Hematopoietic multipotent progenitor cell treated with erythropoietin and hydrocortisone succinate and interleukin-3 and kit ligand, for 4 days (in vitro differentiated cells): ENCODE data around the gene GTF2IRD1.
"Not testable (repeated sequence)": the region's sequence is repeated elsewhere in the genome, so short reads cannot be mapped to it uniquely, and the experiment has no call there.

ENCODE experiments used
- DNase-seq: peaks from one replicate; pipeline ENCODE4 v3.0.0-alpha.2; 2015

The GTF2IRD1 gene

DNA sequence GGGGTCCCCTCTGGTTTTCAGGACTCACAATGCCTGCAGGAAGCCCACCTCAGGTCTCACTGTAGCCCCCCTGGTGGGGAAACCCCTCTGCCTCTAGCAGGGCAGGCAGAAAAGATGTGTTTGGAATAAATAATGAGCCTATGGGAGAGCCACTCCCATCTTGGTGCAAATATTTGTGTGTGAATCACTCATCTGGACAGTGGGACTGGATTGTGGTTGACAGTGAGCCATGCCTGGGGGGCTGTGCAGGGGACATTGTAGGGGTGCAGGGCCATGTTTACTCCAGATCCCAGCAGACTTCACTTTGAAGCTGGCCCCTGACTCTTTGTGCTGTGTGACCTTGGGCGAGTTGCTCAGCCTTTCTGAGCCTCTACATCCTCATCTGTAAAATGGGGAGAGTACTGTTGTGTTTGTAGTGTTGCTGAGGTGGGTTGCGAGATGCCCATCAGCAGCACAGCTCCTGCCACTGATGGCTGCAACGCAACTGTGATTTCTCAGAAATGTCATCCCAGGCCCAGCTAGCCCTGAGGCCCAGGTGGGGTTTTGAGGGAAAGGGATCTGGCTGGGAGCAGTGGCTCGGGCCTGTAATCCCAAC is 20.7 kb downstream of the GTF2IRD1 start:
- no peak for DNase-seq

DNA sequence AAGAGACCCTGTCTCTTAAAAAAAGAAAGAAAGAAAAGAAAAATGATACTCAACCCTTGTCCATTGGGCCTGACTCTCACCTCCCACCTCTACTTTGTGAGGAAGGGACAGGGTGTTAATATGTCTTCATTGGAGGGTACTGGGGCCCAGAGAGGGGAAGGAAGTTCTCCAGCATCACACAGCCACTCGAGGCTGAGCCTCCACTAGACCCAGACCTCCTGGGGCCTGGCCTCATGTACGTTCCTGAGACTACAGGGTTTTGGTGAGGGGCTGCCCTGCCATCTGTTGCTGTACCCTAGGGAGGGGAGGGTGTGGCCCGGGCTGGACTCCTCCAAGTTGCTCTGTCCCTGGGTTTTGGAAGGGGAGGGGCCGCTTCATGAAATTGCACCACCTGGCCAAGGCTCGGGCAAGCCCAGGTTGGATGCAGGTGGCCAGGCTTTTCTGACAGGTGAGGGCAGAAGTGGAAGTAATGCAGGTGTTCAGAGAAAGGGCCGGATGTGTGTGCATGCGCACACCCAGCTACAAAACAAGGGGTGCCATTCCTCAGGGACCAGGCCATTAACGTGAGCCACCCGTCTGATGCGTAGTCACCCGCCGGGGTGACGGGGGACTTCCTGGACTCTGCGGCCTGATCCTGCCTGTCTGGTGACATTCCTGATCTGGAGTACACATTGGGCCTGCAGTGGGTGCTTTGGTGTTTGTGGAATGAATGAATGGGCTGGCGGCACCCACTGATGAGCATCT is 21.7 kb downstream of the GTF2IRD1 start:
- DNase-seq = no peak

DNA sequence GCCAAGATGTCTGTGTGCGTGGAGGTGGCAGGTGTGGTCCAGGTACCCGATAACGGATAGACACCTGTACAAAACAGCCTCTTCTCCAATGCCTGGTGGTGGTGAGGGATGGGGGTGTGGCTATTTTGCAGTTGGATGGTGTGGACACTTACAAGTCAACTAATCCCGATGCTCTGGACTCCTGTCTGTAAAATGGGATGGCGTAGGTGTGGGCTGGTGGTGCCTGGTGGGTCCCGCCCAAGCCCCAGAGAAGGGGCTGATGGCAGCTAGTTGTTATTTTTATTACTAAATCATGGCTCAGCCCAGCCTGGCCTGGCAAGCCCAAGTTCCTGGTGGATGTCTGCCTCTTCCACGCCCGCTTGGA is 22.3 kb downstream of the GTF2IRD1 start:
- DNase-seq = no peak

DNA sequence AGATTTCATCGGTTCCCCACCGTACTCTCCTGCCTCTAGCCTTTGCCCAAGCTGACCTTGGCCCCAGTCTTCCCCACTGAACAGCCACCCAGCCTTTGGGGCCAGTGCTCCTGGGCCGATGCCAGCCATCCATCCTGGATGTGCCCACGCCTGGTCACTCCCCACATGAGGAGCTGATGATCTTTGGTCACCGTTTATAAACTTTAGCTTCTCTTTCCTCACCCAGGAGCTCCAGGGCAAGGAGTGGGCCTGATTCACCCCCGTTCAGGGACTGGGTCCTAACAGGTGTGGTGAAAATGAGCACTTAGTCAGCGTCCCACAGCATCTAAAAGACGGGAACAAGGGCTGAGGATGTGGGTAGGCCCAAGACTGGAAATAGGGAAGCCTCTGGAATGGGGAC is 22.9 kb downstream of the GTF2IRD1 start:
- DNase-seq = no peak

DNA sequence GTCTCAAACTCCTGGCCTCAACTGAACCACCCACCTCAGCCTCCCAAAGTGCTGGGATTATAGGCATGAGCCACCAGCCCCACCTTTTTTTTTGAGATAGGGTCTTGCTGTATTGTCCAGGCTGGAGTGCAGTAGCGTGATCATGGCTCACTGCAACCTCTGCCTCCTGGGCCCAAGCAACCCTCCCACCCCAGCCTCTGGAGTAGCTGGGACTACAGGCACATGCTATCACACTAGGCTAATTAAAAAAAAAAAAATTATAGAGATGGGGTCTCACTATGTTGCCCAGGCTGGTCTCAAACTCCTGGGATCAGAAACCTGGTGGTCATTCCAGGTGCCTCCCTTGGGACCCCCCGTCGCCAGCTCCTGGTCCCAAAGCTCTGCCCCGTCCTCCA is 25.0 kb downstream of the GTF2IRD1 start:
- no peak for DNase-seq

DNA sequence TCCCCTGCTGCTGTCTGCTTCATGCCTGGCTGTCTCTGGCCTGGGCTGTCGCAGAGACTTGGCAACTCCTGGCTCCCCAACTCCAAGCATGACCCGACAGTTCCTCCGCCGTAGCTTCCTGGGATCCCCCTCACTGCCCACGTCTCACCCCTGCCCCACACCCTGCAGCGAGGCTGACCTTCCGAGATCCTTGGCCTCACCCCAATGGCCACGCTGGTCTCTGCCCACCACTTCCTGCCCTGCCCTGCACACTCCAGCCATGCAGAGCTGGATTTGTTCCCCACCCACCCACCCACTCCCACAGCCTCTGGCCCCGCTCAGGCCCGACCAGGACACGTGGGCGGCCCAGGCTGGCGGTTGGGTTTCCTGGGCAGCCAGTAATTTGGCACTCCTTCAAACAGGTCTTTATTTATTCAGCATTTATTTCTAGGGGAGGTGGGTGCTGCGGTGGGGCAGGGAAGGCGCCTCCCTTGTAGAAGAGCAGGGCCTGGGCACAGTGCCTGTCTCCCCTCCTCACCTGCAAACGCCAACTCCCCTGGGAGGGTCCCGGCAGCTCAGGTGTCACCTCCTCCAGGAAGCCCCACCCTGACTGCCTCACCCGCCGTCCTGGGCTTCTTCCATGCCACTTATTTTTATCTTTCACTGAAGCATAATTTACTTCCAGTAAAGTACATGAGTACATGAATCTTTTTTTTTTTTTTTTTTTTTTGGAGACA is 25.5 kb downstream of the GTF2IRD1 start:
- DNase-seq = peak; percentile 43

DNA sequence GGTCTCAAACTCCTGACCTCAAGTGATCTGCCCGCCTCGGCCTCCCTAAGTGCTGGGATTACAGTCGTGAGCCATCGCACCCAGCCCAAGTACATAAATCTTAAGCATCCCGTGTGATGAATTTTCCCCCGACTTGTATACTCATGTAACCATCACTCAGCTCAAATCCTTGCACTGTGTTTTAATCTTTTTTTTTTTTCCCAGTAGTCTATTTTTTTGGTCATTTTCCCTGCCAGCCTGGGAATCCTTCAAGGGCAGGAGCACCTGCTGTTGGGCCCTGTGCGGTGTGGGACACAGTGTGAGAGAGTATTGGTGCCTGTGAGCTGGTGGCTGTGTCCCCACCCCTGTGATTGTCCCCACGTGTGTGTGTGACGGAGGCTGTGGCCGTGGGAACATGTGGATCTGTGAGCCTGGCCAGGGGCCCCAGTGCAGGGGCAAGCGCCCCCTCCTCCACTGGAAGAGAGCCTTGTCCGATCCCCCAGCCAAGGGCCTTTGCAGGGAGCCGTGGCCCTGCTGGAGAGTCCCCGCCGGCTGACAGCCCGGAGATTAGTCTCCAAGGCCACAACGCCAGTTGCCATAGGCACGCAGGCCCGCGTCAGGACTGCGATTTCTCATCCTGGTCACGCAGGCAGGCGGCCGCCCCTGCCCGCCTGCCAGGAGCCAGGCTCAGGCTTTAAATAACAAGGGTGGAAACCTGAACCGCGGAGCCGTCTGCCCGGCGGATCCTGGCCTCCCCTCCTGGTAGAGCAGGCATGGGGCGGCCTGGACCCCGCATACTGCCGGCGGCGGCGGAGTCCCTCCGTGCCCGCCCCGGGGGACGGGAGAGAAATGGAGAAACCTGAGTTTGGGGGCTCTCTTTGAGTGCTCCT is 26.5 kb downstream of the GTF2IRD1 start:
- DNase-seq = peak; percentile 67

DNA sequence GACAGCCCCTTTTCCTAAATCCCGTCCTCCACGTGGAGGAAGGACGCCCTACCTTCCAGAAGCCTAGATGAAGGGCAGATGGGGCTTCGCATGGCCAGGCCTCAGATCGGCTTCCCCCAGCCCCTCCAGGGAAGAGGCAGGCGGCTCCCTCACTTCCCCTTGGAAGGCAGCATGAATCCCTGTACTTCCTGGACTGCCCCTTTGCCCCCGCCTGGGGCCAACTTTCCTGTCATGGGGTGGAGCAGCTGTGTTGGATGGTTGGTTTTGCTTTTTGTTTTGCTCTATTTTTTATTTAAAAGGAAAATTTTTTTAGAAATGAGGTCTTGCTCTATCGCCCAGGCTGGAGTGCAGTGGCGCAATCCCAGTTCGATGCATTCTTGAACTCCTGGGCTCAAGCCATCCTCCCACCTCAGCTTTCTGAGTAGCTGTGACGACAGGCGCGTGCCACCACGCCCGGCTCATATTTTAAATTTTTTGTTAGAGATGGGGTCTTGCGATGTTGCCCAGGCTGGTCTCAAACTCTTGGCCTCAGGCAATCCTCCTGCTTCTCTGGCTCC is 27.2 kb downstream of the GTF2IRD1 start:
- DNase-seq = no peak

DNA sequence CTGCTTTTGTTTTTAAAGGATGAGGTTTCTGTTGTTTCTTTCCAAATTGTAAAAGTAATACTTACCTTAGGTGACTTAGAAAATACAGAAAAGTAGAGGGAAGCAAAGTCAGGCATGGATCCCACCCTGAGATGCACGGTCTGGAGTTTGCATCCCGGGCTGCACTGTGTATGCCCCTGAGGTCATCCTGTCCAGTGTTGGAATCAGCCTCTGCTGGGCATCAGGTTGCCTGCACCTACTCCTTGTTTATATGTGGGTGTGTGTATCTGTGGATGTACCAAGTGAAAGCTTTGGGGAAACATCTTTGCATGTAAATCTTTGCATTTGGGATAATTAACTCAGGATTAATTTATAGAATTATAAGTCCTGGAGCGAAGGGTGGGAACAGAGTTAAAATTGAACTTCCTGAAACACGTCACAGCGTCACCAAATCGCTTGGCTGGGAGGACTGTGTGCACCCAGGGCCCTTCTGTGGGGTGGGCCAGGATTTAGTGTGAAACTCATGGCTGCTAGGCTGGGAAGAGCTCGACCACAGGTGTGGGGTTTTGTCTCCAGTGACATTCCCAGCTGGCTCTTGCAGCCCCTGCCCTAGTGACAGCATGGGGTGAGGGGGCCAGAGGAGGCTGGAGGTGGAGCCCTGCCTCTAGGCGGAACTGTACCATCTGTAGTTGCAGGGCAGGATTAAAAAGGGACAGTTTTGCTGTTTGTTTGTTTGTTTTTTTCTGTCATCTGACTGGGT is 27.9 kb downstream of the GTF2IRD1 start:
- no peak for DNase-seq

DNA sequence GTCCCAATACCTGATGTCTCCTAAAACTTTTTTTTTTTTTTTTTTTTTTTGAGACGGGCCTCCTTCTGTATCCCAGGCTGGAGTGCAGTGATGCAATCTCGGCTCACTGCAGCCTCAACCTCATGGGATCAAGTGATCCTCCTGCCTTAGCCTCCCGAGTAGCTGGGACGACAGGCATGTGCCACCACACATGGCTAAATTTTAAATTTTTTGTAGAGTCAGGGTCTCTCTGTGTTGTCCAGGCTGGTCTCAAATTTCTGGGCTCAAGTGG is 28.4 kb downstream of the GTF2IRD1 start:
- no peak for DNase-seq

DNA sequence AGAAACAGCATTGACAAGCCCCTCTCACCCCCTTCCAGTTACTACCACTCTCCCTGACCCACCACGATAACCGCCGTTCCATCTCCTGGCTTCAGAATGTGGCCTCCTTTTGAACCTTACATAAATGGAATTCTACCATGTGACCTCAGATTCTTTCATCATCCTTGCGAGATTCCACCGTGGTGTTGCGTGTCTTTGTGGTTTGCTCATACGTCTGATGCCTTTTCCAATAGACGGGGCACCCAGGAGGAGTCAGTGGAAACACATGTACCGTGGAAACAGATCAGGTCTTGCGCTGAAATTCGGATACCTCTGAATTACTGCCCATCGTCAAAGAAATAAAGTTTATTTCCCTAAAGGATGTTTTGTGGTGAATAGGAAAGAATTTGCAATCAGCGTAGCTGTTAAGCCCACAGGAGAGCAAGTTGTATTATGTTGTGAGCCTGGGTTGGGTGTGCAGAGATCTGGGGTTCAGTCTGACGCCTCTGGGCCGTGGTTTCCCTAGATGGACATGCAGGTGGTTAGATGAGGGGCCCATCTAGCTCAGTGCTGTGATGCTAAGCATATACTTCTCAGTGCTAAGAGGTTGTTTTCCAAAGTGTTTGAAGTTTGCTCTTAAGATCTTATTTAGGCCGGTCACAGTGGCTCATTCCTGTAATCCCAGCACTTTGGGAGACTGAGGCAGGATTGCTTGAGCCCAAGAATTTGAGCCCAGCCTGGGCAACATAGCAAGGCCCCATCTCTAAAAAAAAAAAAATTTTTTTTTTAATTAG is 29.1 kb downstream of the GTF2IRD1 start:
- no peak for DNase-seq

DNA sequence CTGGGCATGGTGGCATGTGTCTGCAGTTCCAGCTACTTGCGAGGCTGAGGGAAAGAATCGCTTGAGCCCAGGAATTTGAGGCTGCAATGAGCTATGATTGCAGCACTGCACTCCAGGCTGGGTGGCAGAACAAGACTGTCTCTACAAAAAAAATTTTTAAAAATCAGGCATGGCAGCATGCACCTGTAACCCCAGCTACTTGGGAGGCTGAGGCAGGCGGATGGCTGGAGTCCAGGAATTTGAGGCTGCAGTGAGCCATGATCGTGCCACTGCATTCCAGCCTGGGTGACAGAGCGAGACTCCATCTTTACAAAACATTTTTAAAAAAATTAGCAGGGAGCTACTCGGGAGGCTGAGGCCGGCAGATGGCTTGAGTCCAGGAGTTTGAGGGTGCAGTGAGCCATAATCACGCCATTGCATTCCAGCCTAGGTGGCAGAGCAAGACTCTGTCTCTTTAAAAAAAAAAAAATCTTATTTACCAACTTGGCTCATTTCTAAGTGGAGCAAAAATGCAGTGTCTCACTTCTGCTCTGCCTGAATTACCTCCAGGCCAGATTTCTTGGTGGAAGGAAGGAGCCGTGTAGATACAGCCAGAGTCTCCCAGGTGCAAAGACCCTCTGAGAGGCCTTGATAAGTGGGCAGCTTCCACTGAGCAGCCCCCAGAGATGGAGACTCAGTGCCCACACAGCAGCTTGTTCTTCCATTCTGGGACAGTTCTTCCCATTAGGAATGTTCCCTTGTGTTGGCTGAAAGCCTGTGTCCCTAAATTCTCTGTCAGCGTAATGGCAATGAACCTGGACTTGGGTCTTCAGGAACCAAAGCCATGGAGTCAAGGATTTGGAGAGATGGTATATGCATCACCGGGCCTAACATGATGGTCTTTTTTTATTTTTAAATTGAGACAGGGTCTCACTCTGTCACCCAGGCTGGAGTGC is 30.0 kb downstream of the GTF2IRD1 start:
- DNase-seq = no peak

DNA sequence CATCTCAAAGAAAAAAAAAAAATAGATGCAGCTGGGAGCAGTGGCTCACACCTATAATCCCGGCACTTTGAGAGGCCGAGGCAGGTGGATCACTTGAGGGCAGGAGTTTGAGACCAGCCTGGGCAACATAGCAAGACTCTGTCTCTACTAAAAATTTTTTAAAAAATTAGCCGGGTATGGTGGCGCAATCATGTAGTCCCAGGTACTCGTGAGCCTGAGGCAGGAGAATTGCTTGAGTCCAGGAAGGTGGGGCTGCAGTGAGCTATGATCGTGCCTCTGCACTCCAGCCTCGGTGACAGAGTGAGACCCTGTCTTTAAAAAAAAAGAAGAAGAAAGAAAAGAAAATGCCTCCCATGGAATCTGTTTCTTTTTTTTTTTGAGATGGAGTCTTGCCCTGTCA is 31.9 kb downstream of the GTF2IRD1 start:
- no peak for DNase-seq

DNA sequence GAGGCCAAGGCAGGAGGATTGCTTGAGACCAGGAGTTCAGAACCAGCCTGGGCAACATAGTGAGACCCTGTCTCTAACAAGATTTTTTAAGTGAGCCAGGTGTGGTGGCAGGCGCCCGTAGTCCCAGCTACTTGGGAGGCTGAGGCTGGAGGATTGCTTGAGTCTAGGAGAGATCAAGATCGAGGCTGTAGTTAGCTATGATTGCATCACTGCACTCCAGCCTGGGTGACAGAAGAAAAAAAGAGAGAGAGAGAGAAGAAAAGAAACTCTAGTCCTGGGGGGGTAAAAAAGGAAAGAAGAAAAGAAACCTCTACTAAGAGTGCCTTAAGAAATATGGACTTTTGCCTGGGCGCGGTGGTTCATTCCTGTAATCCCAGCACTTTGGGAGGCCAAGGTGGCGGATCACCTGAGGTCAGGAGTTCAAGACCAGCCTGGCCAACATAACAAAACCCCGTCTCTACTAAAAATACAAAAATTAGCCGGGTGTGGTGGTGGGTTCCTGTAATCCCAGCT is 34.9 kb downstream of the GTF2IRD1 start:
- not testable (repeated sequence) for DNase-seq

DNA sequence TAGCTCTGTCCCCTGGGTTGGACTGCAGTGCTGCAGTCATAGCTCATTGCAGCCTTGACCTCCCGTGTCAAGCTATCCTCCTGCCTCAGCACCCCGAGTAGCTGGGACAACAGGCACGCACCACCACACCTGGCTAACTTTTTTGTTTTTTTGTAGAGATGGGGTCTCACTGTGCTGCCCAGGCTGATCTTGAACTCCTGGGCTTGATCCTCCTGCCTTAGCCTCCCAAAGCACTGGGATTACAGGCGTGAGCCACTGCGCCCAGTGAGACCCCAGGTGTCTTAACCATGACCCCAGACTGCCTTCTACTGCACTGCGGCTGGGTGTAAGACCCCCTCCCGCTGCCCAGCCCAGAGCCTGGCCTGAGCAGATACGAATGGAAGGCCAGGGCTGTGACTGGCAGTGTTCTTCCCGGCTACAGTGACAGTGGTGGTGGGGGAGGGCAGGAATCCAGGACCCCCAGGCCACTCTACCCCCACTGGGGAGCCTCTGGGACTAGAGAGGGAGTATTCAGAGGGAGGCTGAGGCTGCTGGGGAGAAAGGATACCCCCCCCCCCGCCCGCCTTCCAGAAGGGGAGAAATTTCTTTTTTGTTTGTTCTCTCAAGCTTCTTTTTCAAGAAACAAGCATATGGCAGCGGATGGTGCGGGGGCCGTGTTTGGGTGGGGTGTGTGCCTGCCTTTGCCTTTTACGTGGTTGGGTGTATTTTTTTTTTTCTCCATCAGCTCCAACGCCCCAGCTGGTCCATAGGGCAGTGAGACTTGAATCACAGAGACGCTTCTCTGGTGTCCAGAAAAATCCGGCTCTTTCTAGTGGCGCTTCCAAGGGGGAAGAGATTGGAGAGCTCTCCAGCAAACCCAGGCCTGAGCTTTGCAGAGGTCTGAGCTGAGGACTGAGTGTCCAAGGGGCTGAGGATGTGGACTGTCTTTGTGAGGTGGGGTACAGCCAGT is 36.6 kb downstream of the GTF2IRD1 start:
- no peak for DNase-seq

DNA sequence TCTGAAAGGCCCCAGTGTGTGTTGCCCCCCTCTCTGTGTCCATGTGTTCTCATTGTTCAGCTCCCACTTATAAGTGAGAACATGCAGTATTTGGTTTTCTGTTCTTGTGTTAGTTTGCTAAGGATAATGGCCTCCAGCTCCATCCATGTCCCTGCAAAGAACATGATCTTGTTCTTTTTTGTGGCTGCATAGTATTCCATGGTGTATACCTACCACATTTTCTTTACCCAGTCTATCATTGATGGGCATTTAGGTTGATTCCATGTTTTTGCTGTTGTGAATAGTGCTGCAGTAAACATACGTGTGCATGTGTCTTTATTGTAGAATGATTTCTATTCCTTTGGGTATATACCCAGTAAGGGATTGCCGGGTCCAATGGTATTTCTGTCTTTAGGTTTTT is 37.8 kb downstream of the GTF2IRD1 start:
- not testable (repeated sequence) for DNase-seq

DNA sequence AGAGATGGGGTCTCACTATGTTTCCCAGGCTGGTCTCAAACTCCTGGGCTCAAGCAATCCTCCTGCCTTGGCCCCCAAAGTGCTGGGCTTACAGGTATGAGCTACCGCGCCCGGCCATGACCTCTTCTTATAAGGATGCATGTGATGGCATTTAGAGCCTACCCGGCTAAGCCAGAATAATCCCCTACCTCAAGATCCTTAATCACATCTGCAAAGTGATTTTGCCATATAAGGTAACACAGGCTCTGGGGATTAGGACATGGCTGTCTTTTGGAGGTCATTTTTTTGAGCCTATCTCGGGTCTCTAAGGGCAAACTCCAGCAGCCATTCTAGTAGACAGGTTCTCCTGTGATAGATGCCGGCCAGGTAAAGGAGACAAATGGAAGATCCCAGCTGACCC is 39.6 kb downstream of the GTF2IRD1 start:
- no peak for DNase-seq

DNA sequence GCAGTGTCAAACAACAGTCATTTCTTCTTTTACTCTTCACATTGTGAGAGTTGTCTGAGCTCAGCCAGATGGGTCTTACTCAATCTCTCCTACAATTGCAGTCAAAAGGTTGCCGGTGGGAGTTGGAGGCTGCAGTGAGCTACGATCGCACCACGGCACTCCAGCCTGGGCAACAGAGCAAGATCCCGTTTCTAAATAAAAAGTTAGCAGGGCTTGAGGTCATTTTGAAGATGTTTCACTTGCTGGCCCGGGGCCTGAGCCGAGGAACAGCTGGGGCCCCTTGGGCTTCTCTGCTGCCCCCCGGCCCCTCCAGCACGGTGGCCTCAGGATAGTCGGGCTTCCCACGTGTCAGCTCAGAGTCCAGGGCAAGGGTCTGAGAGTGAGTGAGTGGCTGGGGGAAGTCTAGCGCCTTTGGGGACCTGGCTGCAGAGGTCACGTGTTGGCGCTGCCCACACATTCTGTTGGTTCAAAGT is 40.4 kb downstream of the GTF2IRD1 start:
- DNase-seq = no peak
